ENCODE measurements around the gene RRAGD. TPM values are rescaled to one million over a fixed set of nuclear protein-coding genes. Genes with fewer than 3 reads are reported as not detected.

Gene RRAGD
- total and polyA plus RNA-seq, 2 of the 8 experiments (the other 6 are each of a cell fraction or from before 2014, with no cell fraction given) = 7.2 to 30.8 TPM

GRCh38 chr6:89398762-89399525, 13.1 kb downstream of the RRAGD start (continued):
- TF ChIP-seq YY1 (IDR thresholded peaks at IDR 0.05; ENCODE audit: low read depth, low read length) (no peak), CTCF (IDR thresholded peaks at IDR 0.05; ENCODE audit: control extremely low read depth in 1 of 3, insufficient read depth in 1 of 3, low read depth in 1 of 3, low read length in 3 of 3) (no peak), BCL11A (IDR thresholded peaks at IDR 0.05; ENCODE audit: low read depth in 2 of 2, low read length in 2 of 2) (no peak)
